8988T (cell line): ENCODE data around the gene TLNRD1.

Experiments used
- DNase-seq: peaks from one replicate; pipeline ENCODE4 v3.0.0; 2011

The TLNRD1 gene

DNA sequence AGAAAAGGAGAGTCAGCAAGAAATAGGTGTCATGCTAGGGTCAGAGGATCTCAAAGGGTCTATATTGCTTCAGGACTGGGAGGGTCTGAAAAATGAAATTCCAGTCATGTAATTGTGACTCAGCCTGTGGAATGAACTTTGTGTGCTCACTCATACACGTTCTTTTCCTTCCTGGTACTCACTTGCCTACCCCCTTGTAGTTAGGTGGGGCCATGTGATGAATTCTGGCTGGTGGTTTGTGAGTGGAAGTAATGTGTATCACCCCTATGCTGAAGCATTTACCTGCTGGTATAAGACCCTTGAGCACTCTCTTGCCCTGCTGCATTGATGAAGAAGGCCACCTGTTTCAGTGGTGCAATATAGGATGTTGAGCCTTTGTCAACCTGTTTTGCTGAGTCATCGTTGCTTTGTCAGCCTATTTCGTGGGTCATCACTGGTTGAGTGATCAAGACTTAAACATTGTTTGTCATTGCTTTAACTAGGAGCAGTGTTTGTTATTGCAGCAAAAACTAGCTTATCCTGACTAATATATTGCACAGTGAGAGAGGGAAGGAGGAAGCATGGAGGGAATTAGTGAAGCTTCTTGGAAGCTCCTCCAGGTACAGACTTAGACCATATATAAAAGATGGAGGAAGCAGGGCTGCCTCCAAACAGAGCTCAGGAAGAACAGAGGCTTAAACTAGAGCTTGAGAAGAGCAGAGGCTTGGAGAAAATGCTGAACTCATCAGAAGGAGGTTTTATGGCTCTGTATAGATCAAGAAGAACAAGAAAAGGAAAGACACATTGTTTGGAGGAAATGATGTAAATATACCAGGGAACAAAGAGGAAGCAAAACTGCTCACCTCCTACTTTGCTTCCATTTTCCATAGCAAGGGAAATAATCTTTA is 28.9 kb downstream of the TLNRD1 start:
- DNase-seq, result no peak

DNA sequence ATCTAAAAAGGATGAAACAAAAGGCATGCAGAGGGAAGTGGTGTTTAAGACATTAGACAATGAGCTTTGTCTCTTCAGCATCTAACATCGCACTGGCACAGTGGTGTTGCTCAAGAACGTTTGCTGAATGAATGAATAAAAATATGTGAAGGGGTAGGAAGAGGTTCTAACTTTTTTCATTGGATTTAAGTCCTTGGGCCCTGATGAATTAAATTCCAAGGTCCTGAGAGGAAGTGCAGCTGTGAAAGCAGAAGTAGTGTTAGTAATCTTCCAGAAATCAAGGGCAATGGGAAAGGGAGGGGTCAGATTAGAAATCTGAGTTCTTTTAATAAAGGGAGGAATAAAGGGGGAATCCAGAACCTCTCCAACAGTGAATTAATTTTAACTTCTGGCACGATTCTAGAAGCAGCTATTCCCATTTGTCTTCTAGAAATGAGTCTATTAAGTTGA is 29.6 kb downstream of the TLNRD1 start:
- no peak for DNase-seq

DNA sequence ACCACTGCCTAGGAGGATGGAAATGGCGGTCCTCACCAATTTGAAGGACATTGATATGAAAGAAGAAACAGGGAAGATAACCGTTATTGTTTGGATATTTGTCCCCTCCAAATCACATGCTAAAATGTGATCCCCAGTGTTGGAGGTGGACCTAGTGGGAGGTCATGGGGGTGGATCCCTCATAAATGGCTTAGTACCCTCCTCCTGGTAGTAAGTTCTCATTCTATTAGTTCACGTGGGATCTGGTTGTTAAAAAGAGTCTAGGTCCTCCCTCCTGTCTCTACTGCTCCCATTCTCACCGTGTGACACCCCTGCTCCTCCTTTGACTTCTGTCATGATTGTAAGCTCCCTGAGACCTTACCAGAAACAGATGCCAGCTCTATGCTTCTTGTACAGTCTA is 30.5 kb downstream of the TLNRD1 start:
- DNase-seq, result no peak

DNA sequence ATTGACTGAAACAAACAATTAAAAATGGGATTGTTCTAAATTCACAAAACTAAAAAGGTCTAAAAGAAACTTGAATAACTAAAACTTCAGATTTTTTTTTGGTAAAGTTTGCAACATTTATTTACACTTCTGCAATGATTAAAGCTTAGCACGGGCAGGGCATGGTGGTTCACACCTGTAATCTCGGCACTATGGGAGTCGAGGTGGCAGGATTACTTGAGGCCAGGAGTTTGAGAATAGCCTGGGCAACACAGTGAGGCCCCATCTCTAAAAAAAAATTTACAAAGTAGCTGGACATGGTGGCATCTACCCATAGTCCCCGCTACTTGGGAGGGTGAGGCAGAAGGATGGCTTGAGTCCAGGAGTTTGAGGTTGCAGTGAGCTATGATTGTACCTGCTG is 31.6 kb downstream of the TLNRD1 start:
- no peak for DNase-seq

DNA sequence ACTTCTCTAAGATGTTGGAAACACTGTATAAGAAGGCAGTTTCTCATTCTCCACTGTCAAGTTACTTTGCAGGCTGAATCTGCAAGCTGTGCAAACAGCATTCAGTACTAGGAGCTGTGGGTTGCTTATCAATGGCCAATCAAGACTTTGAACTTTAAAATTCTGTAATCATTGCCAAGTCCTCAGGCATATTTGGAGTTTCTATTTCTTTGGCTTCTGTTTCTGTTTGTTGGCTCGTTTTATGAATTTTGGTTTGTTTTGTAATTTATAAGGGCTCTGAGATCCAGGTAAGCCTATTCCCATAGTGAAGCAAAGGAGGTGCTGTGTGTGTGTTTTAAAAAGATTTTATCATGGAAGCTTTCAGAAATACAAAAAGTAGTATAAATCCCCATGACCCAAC is 32.1 kb downstream of the TLNRD1 start:
- DNase-seq, result no peak

DNA sequence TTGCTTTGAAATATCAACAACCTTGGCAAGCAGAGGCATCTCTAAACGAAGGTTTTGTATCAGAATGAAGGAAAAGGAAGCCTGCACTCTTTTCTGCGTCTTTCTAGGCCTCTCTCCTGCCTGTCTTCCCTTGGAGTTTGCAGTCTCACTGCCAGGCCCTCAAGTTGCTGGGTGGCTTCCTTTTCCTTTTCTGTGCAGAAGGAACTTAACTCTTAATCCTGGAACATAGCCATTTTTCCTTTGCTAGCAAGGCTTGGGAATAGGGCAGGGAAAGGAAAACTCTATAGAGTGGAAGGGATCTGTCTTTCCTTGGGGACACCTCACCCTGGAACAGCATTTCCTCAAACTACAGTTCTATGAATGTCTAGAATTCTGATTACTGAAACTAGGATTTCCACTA is 32.8 kb downstream of the TLNRD1 start:
- no peak for DNase-seq

DNA sequence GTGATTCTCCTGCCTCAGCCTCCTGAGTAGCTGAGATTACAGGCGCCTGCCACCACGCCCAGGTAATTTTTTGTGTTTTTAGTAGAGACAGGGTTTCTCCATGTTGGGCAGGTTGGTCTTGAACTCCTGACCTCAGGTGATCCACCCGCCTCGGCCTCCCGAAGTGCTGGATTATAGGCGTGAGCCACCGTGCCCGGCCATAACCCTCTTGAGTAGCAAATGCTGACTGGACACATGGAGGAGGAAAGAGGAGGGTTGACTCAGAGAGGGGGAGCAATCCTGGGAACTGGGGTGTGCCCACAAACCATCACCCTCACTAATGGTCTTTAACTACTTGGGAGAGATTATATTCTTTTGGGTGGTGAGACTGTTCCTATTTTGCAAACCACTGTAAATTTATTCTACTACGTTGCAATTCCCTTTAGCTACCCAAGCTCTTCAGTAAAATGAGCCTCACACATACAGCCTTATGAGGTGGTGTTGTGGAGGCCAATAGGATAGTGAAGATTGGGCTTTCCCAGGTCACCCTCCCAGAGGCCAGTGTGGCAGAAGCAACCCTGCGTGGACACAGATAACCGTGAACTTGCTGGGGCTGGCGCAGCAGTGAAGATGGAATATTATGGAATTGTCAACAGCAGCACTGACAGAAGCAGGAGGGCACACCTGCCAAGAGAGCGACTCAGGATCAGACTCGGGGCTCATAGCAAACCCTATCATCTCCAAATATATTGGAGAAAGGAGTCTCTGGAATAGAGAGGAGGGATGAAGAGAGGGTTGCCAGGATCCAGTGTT is 37.4 kb downstream of the TLNRD1 start:
- no peak for DNase-seq

DNA sequence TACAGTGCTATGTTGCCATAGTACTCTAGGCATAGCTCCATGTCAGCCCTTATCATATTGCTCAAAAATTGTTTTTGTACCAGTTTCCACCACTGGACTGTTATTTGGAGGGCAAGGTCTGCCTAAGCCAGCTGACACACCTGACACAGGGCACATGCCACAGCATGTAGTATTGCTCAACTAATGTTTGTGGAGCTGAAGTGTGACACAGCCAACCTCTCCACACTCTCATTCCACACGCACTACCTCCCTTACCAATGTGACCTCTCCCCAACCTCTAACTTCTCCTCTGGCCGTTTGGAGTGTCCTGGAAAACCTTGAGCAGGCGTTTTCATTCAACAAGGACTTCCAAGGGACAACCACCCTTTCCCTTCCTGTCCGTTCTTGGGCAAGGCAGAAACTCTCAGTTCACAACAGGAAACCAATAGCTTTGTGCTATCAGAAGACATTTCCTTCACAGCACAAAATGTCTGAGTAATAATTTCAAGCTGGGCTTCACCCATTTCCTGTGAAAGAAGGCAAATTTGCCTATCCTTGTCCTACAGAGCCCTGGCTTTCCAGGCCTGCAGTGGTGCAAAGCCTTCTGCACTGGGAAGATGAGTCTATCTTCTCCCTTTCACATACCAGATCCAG is 38.4 kb downstream of the TLNRD1 start:
- DNase-seq, result no peak

DNA sequence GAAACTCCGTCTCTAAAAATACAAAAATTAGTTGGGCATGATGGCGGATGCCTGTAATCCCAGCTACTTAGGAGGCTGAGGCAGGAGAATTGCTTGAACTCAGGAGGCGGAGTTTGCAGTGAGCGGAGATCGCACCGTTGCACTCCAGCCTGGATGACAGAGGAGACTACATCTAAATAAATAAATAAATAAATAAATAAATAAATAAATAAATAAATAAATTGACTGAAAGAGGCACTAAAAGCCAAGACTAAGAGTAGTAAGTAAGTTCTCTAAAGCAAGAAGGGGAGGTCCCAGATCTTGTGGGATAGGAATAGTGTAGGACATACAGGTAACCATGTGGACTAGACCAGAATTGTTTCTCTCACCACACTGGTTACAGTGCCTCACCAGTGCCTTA is 40.0 kb downstream of the TLNRD1 start:
- DNase-seq, result no peak

DNA sequence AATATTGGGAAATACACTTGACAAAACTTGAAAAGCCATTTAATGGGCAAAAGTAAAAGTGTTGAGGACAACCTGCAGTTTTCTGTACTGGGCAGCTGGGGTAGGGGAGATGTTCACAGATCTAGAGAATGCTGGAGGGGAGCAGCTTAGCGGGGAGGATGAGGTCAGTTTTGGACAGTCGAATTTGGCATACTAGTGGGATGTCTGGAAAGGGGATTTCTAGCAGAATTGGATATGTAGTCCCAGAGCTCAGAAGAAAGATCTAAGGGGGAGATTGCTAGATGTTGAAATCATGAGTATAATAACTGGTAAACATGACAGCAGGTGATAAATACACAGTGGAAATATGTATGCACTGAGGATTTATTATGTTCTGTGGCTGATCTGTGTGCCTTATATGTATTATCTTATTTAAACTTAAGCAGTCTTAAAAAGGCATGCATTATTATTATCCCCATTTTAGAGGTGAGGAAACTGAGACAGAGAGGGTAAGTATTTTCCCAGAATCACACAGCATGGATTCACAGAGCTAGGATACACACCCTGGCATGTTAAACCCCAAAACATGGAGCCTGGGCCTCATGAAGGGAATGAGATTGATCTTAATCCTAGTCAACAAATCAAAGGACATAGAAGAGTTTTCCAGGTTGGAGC is 42.7 kb downstream of the TLNRD1 start:
- DNase-seq, result no peak

DNA sequence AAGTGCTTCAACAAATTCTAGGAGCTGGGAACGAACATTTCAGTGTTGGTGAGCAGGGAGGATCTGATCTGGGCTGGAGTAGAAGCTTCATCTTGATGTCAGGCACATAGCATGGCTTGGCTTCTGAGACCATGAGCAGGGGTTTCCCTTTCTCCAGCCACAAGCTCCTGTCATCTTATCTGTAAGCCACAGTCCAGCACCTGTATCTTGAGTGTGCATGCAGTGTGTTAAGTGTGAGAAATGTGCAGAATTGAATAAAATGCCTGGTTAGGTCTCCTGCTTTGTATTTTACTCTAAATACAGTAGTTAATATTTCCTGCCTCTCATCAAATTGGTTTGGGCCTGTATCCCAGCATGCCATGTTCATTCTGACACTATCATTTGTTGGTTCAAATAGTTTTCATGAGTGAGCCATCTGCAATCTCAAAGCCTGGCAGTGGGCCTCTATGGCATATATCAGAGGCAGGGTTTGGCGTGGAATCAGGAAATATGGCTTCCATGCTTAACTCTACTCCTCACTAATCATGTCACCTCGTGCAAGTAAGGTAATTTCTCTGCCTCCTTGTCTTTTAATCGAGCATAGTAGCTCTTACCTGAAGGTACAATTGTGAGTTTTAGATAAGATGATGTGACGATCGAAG is 43.3 kb downstream of the TLNRD1 start:
- no peak for DNase-seq

DNA sequence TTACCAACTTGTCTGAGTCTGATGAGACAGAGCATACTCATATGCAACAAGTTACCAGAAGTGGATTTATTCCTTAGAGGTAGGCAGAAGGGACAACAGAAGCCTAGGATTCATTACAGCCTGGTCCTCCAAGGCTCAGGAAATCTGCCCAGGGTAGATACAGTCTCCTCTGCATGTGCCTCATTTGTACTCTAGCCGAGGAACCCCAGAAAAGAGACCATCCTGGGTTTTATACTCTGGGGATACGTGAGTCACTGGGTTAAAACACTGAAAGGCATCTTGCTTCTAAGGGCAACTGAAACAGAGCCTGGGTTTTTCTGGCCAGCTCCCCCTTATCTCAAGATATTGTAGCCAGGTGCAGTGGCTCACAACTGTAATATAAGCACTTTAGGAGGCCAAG is 45.6 kb downstream of the TLNRD1 start:
- DNase-seq, result no peak

DNA sequence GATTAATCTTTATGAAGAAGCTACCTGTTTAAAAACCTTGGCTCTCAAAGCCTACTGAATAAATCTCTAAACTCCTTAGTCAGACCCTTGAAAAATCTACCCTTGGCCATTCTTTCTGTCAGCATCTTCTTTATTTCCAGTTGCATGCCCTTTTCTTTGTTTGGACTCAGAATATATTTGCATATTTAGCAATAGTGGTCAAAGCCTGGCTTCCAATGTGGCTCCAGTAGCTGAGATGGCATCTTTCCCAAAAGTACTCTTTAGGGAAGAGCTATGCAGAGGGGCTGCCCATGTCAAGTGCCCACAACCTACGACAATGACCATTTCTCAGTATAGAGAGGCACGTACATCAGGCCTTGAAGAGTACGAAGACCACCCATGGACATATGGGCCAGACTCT is 47.2 kb downstream of the TLNRD1 start:
- no peak for DNase-seq

DNA sequence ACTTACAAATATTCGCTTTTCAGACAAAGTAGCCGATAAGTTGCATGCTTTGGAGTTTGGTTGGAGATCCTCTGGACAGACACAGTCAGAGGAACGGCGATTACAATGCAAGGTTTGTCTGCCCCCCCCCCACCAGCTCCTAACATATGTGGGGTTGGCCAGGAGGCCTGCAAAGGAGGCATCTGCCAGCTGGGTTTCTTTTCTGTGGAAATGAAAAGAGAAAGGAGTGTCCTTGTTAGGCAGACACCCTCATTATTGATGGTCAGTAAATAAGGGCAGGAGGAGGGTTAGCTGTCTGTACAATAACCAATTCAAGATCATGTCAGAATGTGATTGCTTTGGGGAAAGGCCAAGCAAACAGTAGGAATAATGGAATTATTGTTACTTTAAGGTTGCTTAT is 49.1 kb downstream of the TLNRD1 start:
- DNase-seq, result no peak

DNA sequence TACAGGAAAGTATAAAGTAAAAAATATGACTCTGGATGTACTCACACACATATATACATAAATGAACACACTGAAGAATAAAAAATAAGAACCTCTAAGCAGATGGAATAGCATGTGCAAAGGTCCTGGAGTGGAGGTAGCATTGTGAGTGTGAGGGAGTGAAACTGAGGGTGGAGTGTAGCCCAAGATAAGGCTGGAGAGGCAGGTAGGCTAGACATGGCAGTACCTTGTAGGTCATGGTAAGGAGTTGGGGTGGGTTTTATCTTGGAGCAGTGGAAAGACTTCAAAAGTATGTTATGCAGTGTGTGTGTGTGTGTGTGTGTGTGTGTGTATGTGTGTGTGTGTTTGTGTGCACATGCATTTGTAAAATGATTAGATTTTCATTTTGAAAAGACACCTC is 49.5 kb downstream of the TLNRD1 start:
- DNase-seq, result no peak

DNA sequence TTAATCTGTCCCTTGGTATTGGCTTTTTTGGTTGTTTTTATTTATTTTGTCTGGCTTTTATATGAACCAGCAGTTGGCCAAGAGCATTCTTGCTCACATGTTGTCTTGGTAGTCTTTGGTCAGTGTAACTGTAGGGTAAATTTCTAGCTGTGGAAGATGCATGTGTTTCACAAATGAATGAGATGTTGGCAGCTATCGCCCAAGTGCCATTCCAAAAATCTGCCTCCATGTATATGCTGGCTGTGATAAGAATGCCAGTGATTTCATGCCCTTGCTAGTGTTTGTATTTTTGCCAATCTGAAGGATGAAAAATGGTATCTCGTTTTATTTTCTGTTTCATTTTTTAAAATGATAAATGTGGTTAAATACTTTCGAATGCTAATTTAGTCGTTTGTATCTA is 50.1 kb downstream of the TLNRD1 start:
- DNase-seq, result no peak

DNA sequence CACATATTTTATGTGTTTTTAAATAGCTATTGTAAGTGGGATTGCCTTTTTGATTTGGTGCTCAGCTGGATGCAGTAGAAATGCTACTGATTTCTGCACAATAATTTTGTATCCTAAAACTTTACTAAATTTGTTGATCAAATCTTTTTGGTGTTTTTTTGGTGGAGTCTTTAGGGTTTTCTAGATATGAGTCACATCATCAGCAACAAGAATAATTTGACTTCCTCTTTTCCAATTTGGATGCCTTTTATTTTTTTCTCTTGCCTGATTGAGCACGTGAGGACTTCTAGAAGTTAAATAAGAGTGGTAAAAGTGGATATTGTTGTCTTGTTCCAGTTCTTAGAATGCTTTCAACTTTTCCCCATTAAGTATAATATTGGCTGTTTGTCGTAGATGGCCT is 51.3 kb downstream of the TLNRD1 start:
- DNase-seq, result no peak

DNA sequence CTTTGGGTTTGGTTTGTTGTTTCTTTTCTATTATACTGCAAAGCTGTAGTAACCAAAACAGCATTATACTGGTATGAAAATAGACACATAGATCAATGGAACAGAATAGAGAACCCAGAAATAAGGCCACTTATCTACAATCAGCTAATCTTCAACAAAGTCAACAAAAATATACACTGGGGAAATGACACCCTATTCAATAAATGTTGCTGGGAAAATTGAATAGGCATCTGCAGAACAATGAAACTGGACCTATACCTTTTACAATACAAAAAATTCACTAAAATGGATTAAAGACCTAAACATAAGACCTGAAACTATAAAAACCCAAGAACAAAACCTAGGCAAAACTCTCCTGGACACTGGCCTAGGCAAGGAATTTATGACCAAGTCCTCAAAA is 52.9 kb downstream of the TLNRD1 start:
- DNase-seq, result no peak

DNA sequence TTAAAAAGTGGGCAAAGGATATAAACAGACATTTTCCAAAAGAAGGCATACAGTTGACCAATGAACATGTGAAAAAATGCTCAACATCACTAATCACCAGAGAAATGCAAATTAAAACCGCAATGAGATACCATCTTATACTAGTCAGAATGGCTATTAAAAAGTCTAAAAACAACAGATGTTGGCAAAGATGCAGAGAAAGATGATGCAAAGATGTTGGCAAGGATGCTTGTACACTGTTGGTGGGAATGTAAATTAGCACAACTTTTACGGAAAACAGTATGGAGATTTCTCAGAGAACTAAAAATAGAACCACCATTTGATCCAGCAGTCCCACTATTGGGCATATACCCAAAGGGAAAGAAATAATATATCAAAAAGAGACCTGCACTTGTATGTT is 53.5 kb downstream of the TLNRD1 start:
- no peak for DNase-seq
